PC-3 (cell line): ENCODE measurements around the gene GPR183. TPM values are rescaled to one million over a fixed set of nuclear protein-coding genes. Genes with fewer than 3 reads are reported as not detected.

ENCODE experiments used
- ATAC-seq: fragments of 200-7000 bp; cut with Tn5 transposase; 2 replicates; pipeline ENCODE4 v1.9.1; 2020; ENCODE audit warnings: mild to moderate bottlenecking, moderate library complexity
- BruUV-seq: library from RNA; stranded (reverse); fragments of 400-500 nt; replicated peaks from 2 replicates; lab custom pipeline; 2021; lab: Mats Ljungman, UMichigan
- CTCF ChIA-PET: fragments of 300-600 bp; sonication (Branson Sonifier 250); formaldehyde crosslinking; loops from one replicate; lab custom pipeline; 2022; ENCODE audit warnings: antibody characterized with exemption; lab: Charles Lee
- POLR2A ChIA-PET: fragments of 300-600 bp; sonication (Branson Sonifier 250); formaldehyde crosslinking; loops from one replicate; lab custom pipeline; 2022; ENCODE audit warnings: antibody characterized with exemption; ENCODE audit not compliant: unreplicated experiment; lab: Charles Lee
- DNase-seq: peaks from one replicate; pipeline ENCODE4 v3.0.0-alpha.2; 2015
- H2AFZ ChIP-seq: fragments of 300-600 bp; sonication (generic); 2 replicates; pipeline ENCODE4 v1.6.0; 2016; ENCODE audit warnings: antibody characterized with exemption, low read length
- H3F3A ChIP-seq: fragments of 300-600 bp; sonication (generic); one replicate; pipeline ENCODE4 v1.6.0; 2017; ENCODE audit warnings: antibody characterized with exemption, low read length, control low read depth, mild to moderate bottlenecking; ENCODE audit not compliant: unreplicated experiment
- H3K27ac ChIP-seq: fragments of 300-600 bp; sonication (generic); 2 replicates; pipeline ENCODE4 v1.5.1; 2016; ENCODE audit warnings: mild to moderate bottlenecking, low read length
- H3K27me3 ChIP-seq: fragments of 300-600 bp; sonication (generic); 2 replicates; pipeline ENCODE4 v1.6.1; 2016; ENCODE audit warnings: low read length, mixed read lengths
- H3K36me3 ChIP-seq: fragments of 300-600 bp; sonication (generic); 2 replicates; pipeline ENCODE4 v1.6.1; 2016; ENCODE audit warnings: low read depth, mixed run types, low read length, mixed read lengths
- H3K4me1 ChIP-seq: fragments of 300-600 bp; sonication (generic); 2 replicates; pipeline ENCODE4 v1.5.1; 2016; ENCODE audit warnings: low read length; ENCODE audit not compliant: insufficient read depth
- H3K4me2 ChIP-seq: fragments of 300-600 bp; sonication (generic); 2 replicates; pipeline ENCODE4 v1.6.0; 2016; ENCODE audit warnings: low read length
- H3K4me3 ChIP-seq: fragments of 300-600 bp; sonication (generic); 2 replicates; pipeline ENCODE4 v1.5.1; 2016; ENCODE audit warnings: mild to moderate bottlenecking, low read length, mixed read lengths
- H3K79me2 ChIP-seq: fragments of 300-600 bp; sonication (generic); 2 replicates; pipeline ENCODE4 v1.6.1; 2017; ENCODE audit warnings: low read length, mixed read lengths
- H3K9ac ChIP-seq: fragments of 300-600 bp; sonication (generic); 2 replicates; pipeline ENCODE4 v1.6.0; 2016; ENCODE audit warnings: mild to moderate bottlenecking, low read length
- H3K9me2 ChIP-seq: fragments of 300-600 bp; sonication (generic); replicated peaks from 2 replicates; pipeline ENCODE4 v1.6.1; 2016; ENCODE audit warnings: mixed run types, low read length, mixed read lengths
- H3K9me3 ChIP-seq: fragments of 300-600 bp; sonication (generic); 2 replicates; pipeline ENCODE4 v1.6.1; 2016; ENCODE audit warnings: low read length, mixed read lengths
- H4K20me1 ChIP-seq: fragments of 300-600 bp; sonication (generic); 2 replicates; pipeline ENCODE4 v1.6.1; 2016; ENCODE audit warnings: low read length, mixed read lengths
- EZH2 ChIP-seq: fragments of 300-600 bp; sonication (generic); IDR thresholded peaks from one replicate; pipeline ENCODE4 v1.6.1; 2017; ENCODE audit warnings: antibody characterized with exemption, mild to moderate bottlenecking, low read length; ENCODE audit not compliant: unreplicated experiment
- EZH2phosphoT487 ChIP-seq: fragments of 300-600 bp; sonication (generic); IDR thresholded peaks from 2 replicates; pipeline ENCODE4 v1.6.1; 2018; ENCODE audit warnings: mild to moderate bottlenecking, antibody characterized with exemption, low read length, borderline replicate concordance
- intact Hi-C: fragments of 100-400 bp; cut with micrococcal nuclease; formaldehyde crosslinking; loops from 2 replicates; pipeline ENCODE4 v1.9.0; 2023
- total RNA-seq: library from RNA; depleted of rRNA; stranded (reverse); fragments of >200 nt; gene quantifications from 2 replicates; pipeline ENCODE4 v1.2.3, GENCODE V29; 2014
- TF ChIP-seq, protein P1 (sequence below): fragments of 300-600 bp; sonication (generic); conservative IDR thresholded peaks from 2 replicates; pipeline ENCODE4 v1.5.1; 2017; ENCODE audit warnings: antibody characterized with exemption, low read depth, mild to moderate bottlenecking, low read length

GPR183 gene
- total RNA-seq, 1 experiment from 2014 or later = not detected

DNA sequence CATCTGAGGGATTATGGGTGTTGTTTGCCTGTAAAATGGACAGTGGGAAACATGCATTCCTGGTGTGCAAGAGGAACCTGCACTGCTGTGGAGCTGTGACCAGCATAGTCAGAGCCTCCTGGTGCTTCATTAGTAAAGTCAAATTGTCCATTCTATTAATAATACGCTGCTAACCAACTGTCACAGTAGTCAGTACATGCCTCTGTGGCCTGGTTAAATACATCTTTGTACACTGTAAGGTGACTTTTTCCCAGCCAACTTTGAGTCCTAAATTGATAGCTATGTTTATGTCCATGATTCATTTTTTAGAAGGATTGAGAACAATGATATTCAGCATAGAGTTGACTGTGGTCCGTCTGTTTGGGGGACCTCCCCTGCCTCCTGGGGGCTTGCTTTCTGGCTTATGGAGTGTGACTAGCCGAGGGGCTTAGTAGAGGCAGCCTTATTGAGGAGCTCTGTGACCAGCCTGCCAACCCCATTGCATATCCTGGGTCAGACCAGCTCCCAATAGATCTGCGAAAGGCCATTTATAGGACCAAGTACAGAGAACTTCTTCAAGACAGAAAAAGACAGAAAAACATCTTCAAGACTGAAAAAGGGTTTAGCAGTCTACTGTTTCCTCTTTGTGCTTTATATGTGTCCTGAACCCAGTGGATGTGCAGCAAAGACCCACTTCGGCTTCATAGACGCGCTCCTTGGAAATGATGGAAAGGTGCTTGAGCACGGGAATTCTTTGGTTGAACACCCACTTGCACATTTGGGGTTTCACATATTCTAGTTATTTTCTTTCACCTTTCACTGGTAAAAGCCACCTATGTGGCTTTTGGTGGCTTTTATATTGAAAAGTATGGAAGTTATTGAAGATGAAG is 4.3 kb downstream of the GPR183 start:
- peaks cover 9% of the 10 kb centered on the region for H3K4me1 ChIP-seq
- H3K4me2 ChIP-seq = no peak overlapping the region
- H3K9me2 ChIP-seq = no peaks in the 10 kb centered on the region
- CTCF ChIA-PET = no interaction called here
- H3K79me2 ChIP-seq = no peaks in the 10 kb centered on the region
- H3K4me3 ChIP-seq = no peak overlapping the region
- no peak overlapping the region for H2AFZ ChIP-seq
- H4K20me1 ChIP-seq = no peaks in the 10 kb centered on the region
- DNase-seq (no peak), ATAC-seq (no peak)
- H3K27ac ChIP-seq = no peak overlapping the region
- H3F3A ChIP-seq = no peaks in the 10 kb centered on the region
- no peak overlapping the region for H3K9ac ChIP-seq
- no peaks in the 10 kb centered on the region for H3K9me3 ChIP-seq
- POLR2A ChIA-PET = no interaction called here
- no peaks in the 10 kb centered on the region for H3K27me3 ChIP-seq
- no peak for TF ChIP-seq EZH2phosphoT487
- no peak for TF ChIP-seq EZH2
- intact Hi-C loops = no loop called here
- no TSS peak for BruUV-seq
- H3K36me3 ChIP-seq = no peaks in the 10 kb centered on the region

DNA sequence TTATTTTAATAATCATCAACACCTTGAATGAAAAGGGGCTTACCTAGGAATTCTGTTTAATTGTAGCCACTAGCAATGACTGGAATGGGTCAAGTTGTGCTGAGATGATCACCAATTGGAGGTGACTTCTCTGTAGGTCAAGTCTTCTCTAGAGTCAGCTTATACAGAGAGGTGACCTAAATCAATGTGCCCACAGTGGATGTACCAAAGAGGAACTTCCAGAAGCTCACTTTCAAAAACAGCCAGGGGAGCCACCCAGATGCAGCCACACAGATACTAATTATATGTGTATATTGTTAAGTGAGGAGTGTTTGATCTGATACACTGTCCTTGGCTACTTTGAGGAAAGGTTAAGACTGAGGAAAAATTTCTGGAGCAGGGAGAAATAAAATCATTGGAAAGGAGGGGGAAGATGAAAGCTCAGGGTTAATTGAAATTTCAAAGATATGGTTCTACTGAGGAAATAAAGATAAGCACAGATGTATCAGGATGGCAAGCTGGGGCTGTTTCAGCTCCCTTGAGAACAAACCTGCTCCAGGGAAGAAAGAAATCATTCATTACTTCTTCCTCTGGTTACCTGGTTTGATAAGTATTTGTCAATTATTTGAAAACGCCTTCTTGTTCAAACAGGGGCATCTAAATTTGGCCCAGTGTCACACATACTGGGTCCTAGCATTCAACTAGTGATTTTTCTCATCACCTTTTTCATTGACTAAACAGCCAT is 5.1 kb downstream of the GPR183 start:
- intact Hi-C loops = no loop called here
- Histone ChIP-seq H3K4me3 (no peak overlapping the region), H3K36me3 (no peaks in the 10 kb centered on the region), H3K27me3 (no peaks in the 10 kb centered on the region), H3F3A (no peaks in the 10 kb centered on the region), H3K9ac (no peak overlapping the region), H2AFZ (no peak overlapping the region), H3K9me2 (no peaks in the 10 kb centered on the region), H3K9me3 (no peaks in the 10 kb centered on the region), H3K79me2 (no peaks in the 10 kb centered on the region), H3K4me2 (no peak overlapping the region), H3K4me1 (peaks cover under 1% of the 10 kb centered on the region), H4K20me1 (no peaks in the 10 kb centered on the region), H3K27ac (no peak overlapping the region)
- no peak for ATAC-seq
- TF ChIP-seq, protein P1, sequence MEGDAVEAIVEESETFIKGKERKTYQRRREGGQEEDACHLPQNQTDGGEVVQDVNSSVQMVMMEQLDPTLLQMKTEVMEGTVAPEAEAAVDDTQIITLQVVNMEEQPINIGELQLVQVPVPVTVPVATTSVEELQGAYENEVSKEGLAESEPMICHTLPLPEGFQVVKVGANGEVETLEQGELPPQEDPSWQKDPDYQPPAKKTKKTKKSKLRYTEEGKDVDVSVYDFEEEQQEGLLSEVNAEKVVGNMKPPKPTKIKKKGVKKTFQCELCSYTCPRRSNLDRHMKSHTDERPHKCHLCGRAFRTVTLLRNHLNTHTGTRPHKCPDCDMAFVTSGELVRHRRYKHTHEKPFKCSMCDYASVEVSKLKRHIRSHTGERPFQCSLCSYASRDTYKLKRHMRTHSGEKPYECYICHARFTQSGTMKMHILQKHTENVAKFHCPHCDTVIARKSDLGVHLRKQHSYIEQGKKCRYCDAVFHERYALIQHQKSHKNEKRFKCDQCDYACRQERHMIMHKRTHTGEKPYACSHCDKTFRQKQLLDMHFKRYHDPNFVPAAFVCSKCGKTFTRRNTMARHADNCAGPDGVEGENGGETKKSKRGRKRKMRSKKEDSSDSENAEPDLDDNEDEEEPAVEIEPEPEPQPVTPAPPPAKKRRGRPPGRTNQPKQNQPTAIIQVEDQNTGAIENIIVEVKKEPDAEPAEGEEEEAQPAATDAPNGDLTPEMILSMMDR = no peak
- TF ChIP-seq EZH2 (no peak), EZH2phosphoT487 (no peak)
- DNase-seq = no peak
- ChIA-PET POLR2A (no interaction called here), CTCF (no interaction called here)
- no TSS peak for BruUV-seq

DNA sequence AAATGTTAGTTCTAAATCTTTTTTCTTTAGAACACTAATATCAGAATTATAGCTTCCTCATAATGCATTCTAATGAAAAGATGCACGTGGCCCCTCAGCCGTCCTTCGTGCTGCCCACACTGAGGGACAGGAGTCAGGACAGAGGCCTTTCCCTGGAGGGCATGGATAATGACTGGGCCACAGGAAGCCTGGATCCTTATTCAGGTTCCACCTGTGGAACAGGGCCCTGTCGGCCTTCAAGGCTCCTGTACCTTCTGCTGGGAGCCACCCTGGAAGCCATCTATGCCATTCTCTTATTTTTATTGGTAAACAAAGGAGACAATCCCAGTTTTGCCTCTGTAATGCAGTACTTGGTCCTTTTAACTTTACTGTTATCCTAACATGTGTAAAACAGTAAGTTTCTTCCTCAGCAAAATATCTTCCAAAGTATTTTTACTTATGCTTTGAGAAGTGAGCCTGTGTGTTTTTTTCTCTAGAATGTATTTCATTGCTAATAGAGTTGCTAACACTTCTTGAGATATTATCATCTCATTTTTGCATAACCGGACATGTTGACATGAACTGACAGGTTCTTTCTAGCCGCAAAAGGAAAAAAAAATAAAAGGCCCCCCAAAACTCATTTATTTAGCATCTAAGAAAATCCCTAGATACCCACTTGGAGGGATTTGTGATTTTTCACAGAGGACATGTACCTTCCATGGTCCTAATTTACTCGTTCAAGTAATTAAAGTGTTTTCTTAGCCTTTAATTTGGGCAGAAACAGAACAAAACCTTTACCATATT is 6.0 kb downstream of the GPR183 start:
- H3K4me2 ChIP-seq = no peak overlapping the region
- H3F3A ChIP-seq = no peaks in the 10 kb centered on the region
- no peaks in the 10 kb centered on the region for H3K79me2 ChIP-seq
- TF ChIP-seq EZH2phosphoT487 = no peak
- no peak overlapping the region for H3K4me3 ChIP-seq
- intact Hi-C loops = no loop called here
- no peaks in the 10 kb centered on the region for H3K4me1 ChIP-seq
- ChIA-PET POLR2A (no interaction called here), CTCF (no interaction called here)
- no peak overlapping the region for H2AFZ ChIP-seq
- H3K27me3 ChIP-seq = no peaks in the 10 kb centered on the region
- ATAC-seq (no peak), DNase-seq (no peak)
- H3K9ac ChIP-seq = no peak overlapping the region
- no peaks in the 10 kb centered on the region for H3K9me2 ChIP-seq
- no peaks in the 10 kb centered on the region for H3K9me3 ChIP-seq
- no peaks in the 10 kb centered on the region for H4K20me1 ChIP-seq
- H3K27ac ChIP-seq = no peak overlapping the region
- no TSS peak for BruUV-seq
- H3K36me3 ChIP-seq = no peaks in the 10 kb centered on the region
